ENCODE results near the gene PRM2.

DNA sequence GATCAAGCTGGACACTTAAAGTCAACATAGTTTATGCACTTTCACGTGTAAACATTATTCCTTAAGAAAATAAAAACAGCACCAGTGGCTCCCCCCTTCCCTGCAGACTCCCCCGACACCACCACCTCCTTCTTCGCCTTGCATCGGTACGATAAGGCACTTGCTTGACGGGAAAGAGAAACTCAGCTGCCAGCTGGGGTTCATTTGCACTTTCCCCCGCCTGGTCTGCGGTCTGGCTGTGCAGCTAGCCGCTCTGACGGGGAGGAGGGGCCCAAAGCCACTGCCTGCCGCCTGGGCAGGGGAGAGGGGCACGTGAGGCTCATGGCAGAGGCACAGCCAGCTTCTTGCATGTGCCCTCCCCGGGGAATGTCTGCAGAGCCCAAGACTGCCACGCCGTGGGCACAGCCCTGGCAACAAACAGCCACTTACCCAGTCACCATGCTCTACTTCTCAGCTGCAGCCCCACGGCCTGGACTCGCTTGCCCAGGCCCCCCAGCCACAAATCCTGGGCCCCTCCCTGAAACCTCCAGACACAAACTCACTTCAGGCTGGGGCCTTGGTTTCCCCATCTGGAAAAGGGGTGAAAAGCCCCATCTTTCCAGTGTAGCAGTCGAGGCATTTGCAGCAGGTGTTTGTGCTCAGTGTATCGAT lies 21.3 kb upstream of the PRM2 start:
- TF ChIP-seq, protein P1, sequence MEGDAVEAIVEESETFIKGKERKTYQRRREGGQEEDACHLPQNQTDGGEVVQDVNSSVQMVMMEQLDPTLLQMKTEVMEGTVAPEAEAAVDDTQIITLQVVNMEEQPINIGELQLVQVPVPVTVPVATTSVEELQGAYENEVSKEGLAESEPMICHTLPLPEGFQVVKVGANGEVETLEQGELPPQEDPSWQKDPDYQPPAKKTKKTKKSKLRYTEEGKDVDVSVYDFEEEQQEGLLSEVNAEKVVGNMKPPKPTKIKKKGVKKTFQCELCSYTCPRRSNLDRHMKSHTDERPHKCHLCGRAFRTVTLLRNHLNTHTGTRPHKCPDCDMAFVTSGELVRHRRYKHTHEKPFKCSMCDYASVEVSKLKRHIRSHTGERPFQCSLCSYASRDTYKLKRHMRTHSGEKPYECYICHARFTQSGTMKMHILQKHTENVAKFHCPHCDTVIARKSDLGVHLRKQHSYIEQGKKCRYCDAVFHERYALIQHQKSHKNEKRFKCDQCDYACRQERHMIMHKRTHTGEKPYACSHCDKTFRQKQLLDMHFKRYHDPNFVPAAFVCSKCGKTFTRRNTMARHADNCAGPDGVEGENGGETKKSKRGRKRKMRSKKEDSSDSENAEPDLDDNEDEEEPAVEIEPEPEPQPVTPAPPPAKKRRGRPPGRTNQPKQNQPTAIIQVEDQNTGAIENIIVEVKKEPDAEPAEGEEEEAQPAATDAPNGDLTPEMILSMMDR (conservative IDR thresholded peaks at IDR 0.05): no peak
- TF ChIP-seq ZFX (IDR thresholded peaks at IDR 0.05): no peak
